Thyroid gland (tissue), 4 donors: ENCODE measurements around the gene VOPP1.

Experiments used
- CTCF ChIP-seq, 6 experiments: fragments of 200-600 bp in 3 of 6; fragments of 450-650 bp in 3 of 6; sonication (generic) in 3 of 6; IDR thresholded peaks; one replicate each; pipeline ENCODE4 v1.5.1; 2016 to 2019; ENCODE audit warnings: antibody characterized with exemption in 6 of 6, mild to moderate bottlenecking in 2 of 6, inconsistent platforms in 1 of 6, moderate library complexity in 1 of 6
- POLR2A ChIP-seq, 2 donors: fragments of 450-650 bp; IDR thresholded peaks; one replicate each; pipeline ENCODE4 v1.6.1; 2017; ENCODE audit warnings: antibody characterized with exemption in 2 of 2, mild to moderate bottlenecking in 2 of 2, moderate library complexity in 1 of 2

DNA sequence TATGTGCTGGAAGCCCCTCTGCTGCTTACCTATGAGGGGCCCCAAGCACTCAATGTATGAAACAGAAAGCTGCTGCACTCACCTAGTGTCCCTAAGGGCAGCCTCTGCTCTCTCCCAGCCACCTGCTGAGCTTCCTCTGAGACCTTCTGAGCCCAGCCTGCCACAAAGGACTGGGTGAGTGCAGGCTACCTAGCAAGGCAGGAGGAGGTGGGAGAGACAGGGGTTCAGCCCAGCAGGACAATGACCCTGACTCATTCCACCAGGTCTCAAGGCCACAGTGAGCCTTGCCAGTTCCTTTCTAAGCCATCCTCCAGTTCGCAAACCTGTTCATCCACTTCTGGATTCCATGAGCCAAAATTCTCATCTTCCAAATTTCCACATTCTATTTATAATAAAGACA lies 16.3 kb downstream of the VOPP1 start:
- TF ChIP-seq CTCF (IDR thresholded peaks at IDR 0.05): no peak
- TF ChIP-seq POLR2A (IDR thresholded peaks at IDR 0.05): no peak
